ENCODE results near the gene PARP14. TPM values are rescaled to one million over a fixed set of nuclear protein-coding genes. Genes with fewer than 3 reads are reported as not detected.

The PARP14 gene, protein sequence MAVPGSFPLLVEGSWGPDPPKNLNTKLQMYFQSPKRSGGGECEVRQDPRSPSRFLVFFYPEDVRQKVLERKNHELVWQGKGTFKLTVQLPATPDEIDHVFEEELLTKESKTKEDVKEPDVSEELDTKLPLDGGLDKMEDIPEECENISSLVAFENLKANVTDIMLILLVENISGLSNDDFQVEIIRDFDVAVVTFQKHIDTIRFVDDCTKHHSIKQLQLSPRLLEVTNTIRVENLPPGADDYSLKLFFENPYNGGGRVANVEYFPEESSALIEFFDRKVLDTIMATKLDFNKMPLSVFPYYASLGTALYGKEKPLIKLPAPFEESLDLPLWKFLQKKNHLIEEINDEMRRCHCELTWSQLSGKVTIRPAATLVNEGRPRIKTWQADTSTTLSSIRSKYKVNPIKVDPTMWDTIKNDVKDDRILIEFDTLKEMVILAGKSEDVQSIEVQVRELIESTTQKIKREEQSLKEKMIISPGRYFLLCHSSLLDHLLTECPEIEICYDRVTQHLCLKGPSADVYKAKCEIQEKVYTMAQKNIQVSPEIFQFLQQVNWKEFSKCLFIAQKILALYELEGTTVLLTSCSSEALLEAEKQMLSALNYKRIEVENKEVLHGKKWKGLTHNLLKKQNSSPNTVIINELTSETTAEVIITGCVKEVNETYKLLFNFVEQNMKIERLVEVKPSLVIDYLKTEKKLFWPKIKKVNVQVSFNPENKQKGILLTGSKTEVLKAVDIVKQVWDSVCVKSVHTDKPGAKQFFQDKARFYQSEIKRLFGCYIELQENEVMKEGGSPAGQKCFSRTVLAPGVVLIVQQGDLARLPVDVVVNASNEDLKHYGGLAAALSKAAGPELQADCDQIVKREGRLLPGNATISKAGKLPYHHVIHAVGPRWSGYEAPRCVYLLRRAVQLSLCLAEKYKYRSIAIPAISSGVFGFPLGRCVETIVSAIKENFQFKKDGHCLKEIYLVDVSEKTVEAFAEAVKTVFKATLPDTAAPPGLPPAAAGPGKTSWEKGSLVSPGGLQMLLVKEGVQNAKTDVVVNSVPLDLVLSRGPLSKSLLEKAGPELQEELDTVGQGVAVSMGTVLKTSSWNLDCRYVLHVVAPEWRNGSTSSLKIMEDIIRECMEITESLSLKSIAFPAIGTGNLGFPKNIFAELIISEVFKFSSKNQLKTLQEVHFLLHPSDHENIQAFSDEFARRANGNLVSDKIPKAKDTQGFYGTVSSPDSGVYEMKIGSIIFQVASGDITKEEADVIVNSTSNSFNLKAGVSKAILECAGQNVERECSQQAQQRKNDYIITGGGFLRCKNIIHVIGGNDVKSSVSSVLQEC (N-terminal part only)
- 7.4 to 11.8 TPM (median 7.9 TPM) in 5 replicates for total RNA-seq (2022; extraction: Qiagen RNA extraction)

DNA sequence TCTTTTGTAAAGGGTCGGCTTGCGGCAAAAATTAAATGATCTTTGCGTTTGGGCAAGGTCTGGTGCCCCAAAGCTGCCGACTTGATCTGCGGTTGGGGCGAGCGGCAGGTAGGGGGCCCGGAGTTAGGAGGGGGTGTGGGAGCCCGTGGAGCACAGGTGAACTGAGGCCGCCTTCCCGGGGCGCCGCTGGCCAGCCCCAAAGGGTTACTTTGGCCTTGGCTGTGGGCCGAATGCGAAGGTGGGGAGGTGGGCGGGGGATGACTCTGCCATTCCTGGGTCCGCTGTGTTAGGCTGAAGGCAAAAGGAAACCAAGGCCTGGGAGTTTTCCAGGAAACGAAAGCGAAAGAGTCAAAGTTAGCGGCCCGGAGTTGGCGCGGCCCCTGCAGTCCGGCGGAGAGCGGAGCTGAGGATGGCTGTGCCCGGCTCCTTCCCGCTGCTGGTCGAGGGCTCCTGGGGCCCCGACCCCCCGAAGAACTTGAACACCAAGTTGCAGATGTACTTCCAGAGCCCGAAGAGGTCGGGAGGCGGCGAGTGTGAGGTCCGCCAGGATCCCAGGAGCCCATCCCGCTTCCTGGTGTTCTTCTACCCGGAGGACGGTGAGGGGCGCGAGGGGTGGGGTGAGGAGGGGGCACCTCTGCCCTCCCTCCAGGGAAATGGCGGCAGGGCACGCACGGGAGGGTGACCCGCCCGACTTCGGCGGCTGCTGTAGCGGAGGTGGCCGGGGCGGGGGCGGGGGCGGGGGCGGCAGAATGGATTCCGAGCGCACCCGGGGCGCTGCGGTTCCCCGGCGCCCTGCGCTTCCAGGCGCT lies at the start of gene PARP14:
TSS of gene PARP14 (plus strand) at position 365 of the 809 bp plus-strand sequence. CDS start at position 410, 45 bp downstream.

Other genes starting within 250 kb of the PARP14 start
- 52.8 to 65.6 TPM (median 62.3 TPM) in 5 replicates for gene KPNA1, start 165.9 kb upstream of the PARP14 start, total RNA-seq (2022; extraction: Qiagen RNA extraction)
- gene PARP9, start 116.5 kb upstream of the PARP14 start, total RNA-seq (2022; extraction: Qiagen RNA extraction): 5.1 to 7.0 TPM (median 5.8 TPM) in 5 replicates
- gene DTX3L, start 116.5 kb upstream of the PARP14 start, total RNA-seq (2022; extraction: Qiagen RNA extraction): 7.4 to 11.1 TPM (median 7.6 TPM) in 5 replicates
- gene PARP15, start 103.2 kb upstream of the PARP14 start, total RNA-seq (2022; extraction: Qiagen RNA extraction): not detected in 5 replicates
- gene HSPBAP1, start 113.0 kb downstream of the PARP14 start, total RNA-seq (2022; extraction: Qiagen RNA extraction): 4.9 to 5.8 TPM (median 5.1 TPM) in 5 replicates
- gene SLC49A4, start 114.2 kb downstream of the PARP14 start, total RNA-seq (2022; extraction: Qiagen RNA extraction): 12.0 to 15.3 TPM (median 13.8 TPM) in 5 replicates